Panc1 (cell line): Measurements from ENCODE around the gene NEURL1B.

Source experiments
- CTCF ChIP-seq: fragments of 450-650 bp; IDR thresholded peaks from 2 replicates; pipeline ENCODE4 v1.5.1; 2017; ENCODE audit warnings: mild to moderate bottlenecking
- REST ChIP-seq, 2 experiments: IDR thresholded peaks; 2 replicates each; pipeline ENCODE4 v1.6.1; 2011 to 2012; ENCODE audit warnings: low read depth in 2 of 2, control low read depth in 1 of 2, low read length in 1 of 2, mild to moderate bottlenecking in 1 of 2, moderate library complexity in 1 of 2; ENCODE audit not compliant: insufficient read depth in 1 of 2
- TCF7L2 ChIP-seq: IDR thresholded peaks from 2 replicates; pipeline ENCODE4 v1.6.1; 2011; ENCODE audit warnings: mild to moderate bottlenecking, low read depth, low read length, inconsistent platforms

- TF ChIP-seq CTCF (no peak), TCF7L2 (no peak), REST (IDR thresholded peaks at IDR 0.05; ENCODE audit: insufficient read depth in 1 of 2, low read depth in 2 of 2, low read length in 1 of 2) (no peak)
Measured at GRCh38 chr5:172642486-172642885, 1.4 kb downstream of the NEURL1B start.
